ENCODE results near the gene GPATCH1.
A peak's percentile ranks its signal among the peaks of the same experiment; 100 is the strongest.

The GPATCH1 gene

GRCh38 chr19:33171222-33171795 is 90.3 kb downstream of the GPATCH1 start:
- FAIRE-seq (no peak), DNase-seq (ENCODE audit: insufficient read length, low spot score) (no peak)
- no peak for TF ChIP-seq POLR2A (IDR thresholded peaks at IDR 0.05; ENCODE audit: low read depth, low read length)

GRCh38 chr19:33171916-33172359 is 91.0 kb downstream of the GPATCH1 start:
- DNase-seq (ENCODE audit: insufficient read length, low spot score) (no peak), FAIRE-seq (no peak)
- no peak for TF ChIP-seq POLR2A (IDR thresholded peaks at IDR 0.05; ENCODE audit: low read depth, low read length)

- TF ChIP-seq POLR2A (IDR thresholded peaks at IDR 0.05; ENCODE audit: low read depth, low read length), result no peak
- FAIRE-seq (no peak), DNase-seq (ENCODE audit: insufficient read length, low spot score) (no peak)
These were observed 93.2 kb downstream of the GPATCH1 start for GRCh38 chr19:33174186-33174585.

GRCh38 chr19:33175156-33175782 is 94.3 kb downstream of the GPATCH1 start:
- no peak for FAIRE-seq

GRCh38 chr19:33175886-33176669 is 95.1 kb downstream of the GPATCH1 start:
- DNase-seq (ENCODE audit: insufficient read length, low spot score) (no peak), FAIRE-seq (no peak)
- no peak for TF ChIP-seq POLR2A (IDR thresholded peaks at IDR 0.05; ENCODE audit: low read depth, low read length)

More at GRCh38 chr19:33175156-33175782, 94.3 kb downstream of the GPATCH1 start:
- no peak for TF ChIP-seq POLR2A (IDR thresholded peaks at IDR 0.05; ENCODE audit: low read depth, low read length)
- no peak for DNase-seq (ENCODE audit: insufficient read length, low spot score)

- DNase-seq (ENCODE audit: insufficient read length, low spot score) (peak; percentile 99), FAIRE-seq (peak; percentile 86)
- peak; percentile 99 for TF ChIP-seq POLR2A (IDR thresholded peaks at IDR 0.05; ENCODE audit: low read depth, low read length)
These were observed 95.9 kb downstream of the GPATCH1 start for GRCh38 chr19:33176670-33177416.

- TF ChIP-seq POLR2A (IDR thresholded peaks at IDR 0.05; ENCODE audit: low read depth, low read length), result no peak
- no peak for FAIRE-seq
- DNase-seq (ENCODE audit: insufficient read length, low spot score), result no peak
These were observed 96.5 kb downstream of the GPATCH1 start for GRCh38 chr19:33177417-33177979.
